Activated naive CD4-positive, alpha-beta T cell treated with Interleukin-2 at 50 U/mL for 16 hours (primary cell): ENCODE data around the gene PLD1.

Experiments used
- DNase-seq: peaks from one replicate; pipeline ENCODE4 v3.0.0-alpha.2; 2020

PLD1 gene

DNA sequence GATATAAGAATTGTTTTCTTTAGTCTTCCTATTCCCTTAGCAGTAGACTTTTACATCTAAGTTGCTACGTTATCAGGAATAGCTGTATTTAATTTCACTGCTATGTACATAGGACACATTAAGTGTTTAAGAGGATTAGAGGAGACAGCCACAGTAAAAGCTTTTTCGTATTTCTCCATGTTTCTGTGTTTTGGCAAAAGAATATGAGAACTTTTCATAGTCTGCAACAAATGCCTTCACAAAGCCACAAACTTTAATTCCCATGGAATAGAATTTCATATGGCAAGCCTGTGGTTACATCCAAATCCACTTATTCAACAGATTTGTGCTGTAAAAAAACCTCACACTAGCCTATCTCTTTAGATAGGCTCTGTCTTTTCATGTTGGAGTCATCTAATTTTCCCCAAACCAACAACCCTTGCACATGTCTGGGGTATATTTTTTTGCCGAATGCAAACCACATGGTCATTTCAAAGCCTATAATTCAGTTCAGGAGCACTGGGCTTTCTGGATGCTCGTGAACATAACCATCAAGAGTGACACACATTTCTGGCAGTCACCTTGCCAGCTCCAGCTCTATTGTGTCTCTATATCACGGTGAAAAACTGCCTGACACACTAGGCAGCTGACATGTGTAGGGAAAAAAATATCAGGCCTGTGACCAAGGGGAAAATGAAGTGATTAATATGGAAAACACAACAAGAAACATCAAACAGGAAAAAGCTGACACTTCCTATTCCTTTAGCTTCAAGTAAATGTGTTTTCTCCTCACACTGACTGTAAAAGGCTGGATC, 19.2 kb downstream of the PLD1 start:
- DNase-seq, result no peak

- no peak for DNase-seq
Observed at GRCh38 chr3:171790574-171790897, 19.7 kb downstream of the PLD1 start.

DNA sequence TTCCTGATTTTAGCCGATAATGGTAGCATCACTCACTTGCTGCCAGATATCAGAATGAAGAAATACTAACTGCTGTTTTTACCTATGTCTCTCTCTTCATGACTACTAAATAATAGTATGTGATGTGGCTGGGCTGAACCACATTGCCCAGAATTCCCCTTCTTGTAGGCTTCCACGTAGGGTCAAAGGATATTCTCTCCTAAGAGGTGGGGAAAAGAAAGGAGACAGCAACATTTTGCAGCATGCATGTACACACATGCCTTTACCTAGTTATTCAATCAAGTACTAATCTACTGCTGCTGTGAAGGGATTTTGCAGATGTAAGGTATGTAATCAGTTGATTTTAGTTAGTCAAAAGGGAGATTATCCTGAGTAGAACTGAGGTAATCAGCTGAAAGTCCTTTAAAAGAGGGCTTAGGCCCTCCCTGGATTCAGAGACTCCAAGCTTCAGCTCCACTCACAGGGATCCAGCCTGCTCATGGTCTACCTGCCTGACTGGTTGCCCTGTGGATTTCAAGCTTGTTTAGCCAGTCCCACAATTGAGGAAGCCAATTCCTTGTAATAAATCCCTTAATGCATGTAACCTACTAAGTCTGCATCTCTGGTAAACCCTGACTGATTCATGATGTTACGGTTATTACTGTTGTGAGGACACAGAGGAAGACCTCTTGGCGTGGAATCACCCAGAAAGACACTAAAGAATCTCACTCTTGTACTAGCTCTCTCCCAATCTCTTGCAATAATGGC, 20.4 kb downstream of the PLD1 start:
- DNase-seq, result no peak

GRCh38 chr3:171788546-171789351, 21.5 kb downstream of the PLD1 start:
- DNase-seq, result no peak

DNA sequence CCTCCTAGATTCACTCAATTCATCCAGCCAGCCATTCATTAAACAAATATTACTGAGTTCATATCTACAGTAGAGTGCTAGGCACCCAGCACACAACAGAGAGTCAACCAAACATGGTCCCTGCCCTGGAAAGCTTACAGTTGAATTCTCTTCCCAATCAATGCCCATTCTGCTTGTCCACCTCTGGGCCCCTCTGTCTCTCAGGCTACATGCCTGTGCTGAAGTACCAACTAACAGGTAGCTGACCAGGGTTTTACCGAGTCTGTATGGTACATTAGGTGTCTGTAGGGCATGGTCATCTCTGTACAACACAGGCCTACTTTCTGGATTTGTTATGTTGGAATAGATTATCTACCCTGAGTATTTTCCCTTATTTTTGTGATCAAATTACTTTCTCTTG, 23.3 kb downstream of the PLD1 start:
- DNase-seq, result no peak

GRCh38 chr3:171784937-171785336, 25.3 kb downstream of the PLD1 start:
- no peak for DNase-seq

GRCh38 chr3:171784387-171784786, 25.9 kb downstream of the PLD1 start:
- DNase-seq, result no peak

- no peak for DNase-seq
Observed at GRCh38 chr3:171783626-171784025, 26.7 kb downstream of the PLD1 start.

- DNase-seq, result no peak
Observed at GRCh38 chr3:171783086-171783485, 27.2 kb downstream of the PLD1 start.

DNA sequence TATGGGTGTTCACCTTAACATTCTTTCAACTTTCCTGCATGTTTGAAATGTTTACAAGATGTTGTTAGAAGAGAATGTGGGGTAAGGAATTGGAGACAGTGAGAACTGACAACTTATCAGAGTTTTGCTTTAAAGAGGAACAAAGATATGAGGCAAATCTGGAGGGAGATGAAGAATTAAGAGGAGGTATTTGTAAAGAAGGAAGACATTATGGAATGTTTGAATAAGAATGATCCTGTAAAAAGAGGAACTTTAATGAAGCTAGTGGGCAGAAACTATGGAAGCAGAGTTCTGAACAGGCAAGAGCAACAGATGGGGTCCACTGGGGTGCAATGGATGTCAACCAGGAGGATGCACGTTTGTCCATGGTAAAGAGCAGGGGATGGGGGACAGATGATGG, 27.7 kb downstream of the PLD1 start:
- no peak for DNase-seq

DNA sequence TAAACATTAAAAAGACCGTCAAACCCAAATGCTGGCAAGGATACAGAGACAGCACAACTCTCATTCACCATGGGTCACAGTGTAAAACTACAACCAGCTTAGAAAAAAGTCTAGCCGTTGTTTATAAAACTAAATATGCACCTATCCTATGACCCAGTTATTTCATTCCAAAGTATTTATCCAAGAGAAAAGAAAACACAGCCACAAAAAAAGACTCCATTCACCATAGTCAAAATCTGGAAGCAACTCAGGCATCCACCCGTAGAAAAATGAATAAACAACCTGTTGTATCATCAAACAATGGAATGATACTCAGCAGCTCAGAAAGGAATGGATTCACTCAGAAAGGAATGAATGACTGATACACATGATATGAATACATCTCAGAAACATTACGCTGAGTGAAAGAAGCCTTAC, 28.6 kb downstream of the PLD1 start:
- no peak for DNase-seq

- no peak for DNase-seq
Observed at GRCh38 chr3:171778493-171778892, 31.8 kb downstream of the PLD1 start.

DNA sequence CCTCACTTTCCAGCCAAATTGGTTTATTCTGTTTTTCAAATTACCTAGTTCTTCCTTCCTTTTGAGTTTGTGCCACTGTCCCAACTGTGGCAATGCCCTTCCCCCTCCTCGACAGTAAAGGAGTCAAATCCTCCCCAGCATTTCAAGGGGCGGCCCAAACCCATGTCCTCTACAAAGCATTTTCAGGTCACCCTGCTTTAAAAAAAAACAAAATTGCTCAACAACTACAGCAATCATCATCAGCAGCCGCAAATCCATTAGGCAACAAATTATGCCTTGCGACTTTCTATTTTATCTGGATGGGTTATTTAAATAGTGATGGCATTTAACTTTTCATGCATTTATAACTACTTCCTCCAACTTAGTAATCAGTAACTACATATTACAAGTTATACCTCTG, 32.7 kb downstream of the PLD1 start:
- no peak for DNase-seq

GRCh38 chr3:171776839-171777583, 33.3 kb downstream of the PLD1 start:
- no peak for DNase-seq

GRCh38 chr3:171776411-171776810, 33.9 kb downstream of the PLD1 start:
- DNase-seq, result no peak

DNA sequence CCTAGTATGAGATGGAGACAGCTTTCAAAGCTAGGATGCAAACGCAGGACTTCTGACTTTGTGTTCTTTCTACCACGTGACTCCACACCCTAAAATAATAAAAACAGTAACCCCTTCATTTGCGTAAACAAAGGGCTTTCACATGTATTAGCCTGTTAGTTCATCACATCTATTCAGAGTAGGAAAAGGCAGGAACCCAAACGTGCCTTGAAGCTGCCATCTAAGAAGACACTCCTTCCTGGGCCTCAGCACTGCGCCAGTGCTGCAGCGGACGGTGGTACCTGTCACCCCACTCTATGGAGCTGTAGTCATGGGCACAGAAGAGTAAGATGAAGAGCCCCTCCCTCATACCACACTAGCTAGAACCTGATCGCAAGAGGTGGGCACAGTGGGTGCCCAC, 34.3 kb downstream of the PLD1 start:
- no peak for DNase-seq

GRCh38 chr3:171774521-171774920, 35.8 kb downstream of the PLD1 start:
- DNase-seq, result no peak

DNA sequence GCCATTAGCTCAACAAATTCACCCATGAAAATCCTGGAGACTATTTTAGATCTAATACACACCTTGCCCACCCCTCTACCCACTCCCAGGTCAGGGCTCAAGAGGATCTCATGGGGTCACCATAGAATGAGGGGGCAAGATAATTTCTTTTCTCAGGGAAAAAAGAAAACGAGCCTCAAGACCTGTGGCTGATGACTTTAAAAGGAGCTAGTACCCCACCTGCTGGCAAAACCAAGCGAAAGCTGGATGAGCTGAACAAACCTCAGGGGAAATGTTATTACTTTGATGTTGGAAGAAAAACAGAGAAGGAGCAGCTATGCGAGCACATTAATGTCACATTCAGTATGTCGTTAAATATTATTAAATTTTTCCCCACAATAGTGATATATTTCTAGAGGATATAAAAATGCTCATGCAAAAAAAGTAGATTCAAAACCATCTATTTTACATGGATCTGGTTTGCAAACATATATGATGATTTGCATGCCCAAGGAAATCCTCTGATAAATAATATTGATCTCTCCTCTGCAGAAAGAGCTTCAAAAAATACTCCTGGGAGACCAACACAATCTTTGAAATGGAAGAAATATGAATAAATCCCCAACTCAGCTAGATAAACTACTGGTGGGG, 37.7 kb downstream of the PLD1 start:
- DNase-seq, result peak; percentile 45

GRCh38 chr3:171770689-171771620, 39.3 kb downstream of the PLD1 start:
- DNase-seq, result no peak

DNA sequence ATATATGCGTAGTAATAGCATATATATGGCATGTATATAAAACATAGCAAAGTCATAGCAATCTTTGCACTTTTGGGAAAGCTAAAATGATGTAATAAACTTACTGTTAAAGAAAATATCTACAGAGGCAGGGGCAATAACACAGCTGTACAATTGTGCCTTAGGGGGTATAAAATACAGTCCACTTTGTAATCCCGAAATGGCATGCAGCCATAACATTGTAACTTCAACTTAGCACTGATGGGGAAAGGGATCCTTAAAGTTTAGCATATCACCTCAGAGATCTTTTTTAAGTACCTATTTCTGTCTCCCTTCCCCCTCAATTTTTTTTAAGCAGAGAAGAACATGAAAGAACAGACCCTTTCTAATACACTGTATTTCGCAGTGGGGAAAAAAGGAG, 40.8 kb downstream of the PLD1 start:
- DNase-seq, result no peak

- DNase-seq, result no peak
Observed at GRCh38 chr3:171768986-171769385, 41.3 kb downstream of the PLD1 start.
